Measurements from ENCODE around the gene ELOVL6. TPM values are rescaled to one million over a fixed set of nuclear protein-coding genes. Genes with fewer than 3 reads are reported as not detected.
"Not testable (repeated sequence)": the region's sequence is repeated elsewhere in the genome, so short reads cannot be mapped to it uniquely, and the experiment has no call there.

ELOVL6 gene, protein sequence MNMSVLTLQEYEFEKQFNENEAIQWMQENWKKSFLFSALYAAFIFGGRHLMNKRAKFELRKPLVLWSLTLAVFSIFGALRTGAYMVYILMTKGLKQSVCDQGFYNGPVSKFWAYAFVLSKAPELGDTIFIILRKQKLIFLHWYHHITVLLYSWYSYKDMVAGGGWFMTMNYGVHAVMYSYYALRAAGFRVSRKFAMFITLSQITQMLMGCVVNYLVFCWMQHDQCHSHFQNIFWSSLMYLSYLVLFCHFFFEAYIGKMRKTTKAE
- total RNA-seq = 4.7 TPM
- long read RNA-seq, full-length matches to known transcripts = 6 of 9 reads
- long read RNA-seq, partial matches to known transcripts = 0 of 9 reads
- long read RNA-seq, other reads (novel, unspliced or antisense) = 3 of 9 reads

DNA sequence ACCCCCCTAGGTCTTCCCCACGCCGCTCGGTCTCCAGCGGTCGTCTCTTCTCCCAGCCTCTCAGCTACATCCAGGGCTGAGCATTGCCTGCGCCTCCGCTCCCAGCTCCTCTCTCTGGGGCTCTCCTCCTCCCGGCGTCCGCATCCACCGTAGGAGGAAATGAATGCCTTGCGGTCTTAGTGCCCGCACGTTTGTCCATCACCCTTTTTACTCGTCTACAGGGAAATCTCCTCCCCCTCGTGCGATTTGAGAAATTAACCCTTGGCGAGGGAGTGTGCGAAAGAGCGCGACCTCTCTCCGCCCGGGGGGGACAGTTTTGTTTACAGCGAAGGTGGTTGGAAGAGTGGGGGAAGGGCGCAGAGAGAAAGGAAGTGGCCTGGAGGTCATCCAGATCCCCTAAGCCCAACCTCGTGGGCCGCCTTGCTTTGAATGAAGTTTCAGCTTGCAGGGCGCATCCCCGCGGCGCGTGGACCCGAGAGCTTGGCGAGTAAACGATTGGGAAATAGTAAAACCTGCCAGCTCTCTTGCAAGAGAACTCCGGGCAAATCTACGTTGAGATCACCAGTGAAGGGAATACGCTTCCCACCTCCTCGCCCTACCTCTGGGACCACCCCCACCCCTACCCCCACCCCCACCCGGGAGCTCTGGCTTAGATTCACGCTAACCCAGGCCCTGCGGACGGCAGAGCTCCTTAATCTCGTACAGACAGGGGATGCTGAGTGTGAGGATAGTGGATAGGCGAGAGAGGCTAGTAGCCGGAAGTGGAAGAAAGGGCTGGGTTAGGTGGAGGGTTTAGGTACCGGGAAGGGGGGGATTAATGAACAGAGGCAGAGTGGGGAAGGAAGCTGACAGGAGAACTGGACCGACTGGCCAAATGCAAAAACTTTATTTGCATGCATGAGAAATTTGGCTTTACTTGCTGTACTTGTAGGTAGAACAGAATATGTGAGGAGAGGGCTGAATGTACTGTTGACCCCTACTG is at the start of gene ELOVL6:
ELOVL6 (minus strand) TSS at position 181 of the 982 bp plus-strand sequence. CDS start 280 bp downstream, outside the sequence.
- DNase-seq = peak; percentile 77
- TF ChIP-seq, protein P1, sequence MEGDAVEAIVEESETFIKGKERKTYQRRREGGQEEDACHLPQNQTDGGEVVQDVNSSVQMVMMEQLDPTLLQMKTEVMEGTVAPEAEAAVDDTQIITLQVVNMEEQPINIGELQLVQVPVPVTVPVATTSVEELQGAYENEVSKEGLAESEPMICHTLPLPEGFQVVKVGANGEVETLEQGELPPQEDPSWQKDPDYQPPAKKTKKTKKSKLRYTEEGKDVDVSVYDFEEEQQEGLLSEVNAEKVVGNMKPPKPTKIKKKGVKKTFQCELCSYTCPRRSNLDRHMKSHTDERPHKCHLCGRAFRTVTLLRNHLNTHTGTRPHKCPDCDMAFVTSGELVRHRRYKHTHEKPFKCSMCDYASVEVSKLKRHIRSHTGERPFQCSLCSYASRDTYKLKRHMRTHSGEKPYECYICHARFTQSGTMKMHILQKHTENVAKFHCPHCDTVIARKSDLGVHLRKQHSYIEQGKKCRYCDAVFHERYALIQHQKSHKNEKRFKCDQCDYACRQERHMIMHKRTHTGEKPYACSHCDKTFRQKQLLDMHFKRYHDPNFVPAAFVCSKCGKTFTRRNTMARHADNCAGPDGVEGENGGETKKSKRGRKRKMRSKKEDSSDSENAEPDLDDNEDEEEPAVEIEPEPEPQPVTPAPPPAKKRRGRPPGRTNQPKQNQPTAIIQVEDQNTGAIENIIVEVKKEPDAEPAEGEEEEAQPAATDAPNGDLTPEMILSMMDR (IDR thresholded peaks at IDR 0.05) = no peak
- Histone ChIP-seq H3K27ac (peak within 1 kb of the TSS; percentile 86), H3K9me3 (no peaks in the 10 kb centered on the region), H3K27me3 (no peaks in the 10 kb centered on the region), H3K4me1 (peaks cover 10% of the 10 kb centered on the region), H3K36me3 (no peaks in the 10 kb centered on the region), H3K4me3 (peak within 1 kb of the TSS; percentile 74)
- intact Hi-C loops (cut with DNase I) = no loop called here
- ATAC-seq = peak; percentile 43

DNA sequence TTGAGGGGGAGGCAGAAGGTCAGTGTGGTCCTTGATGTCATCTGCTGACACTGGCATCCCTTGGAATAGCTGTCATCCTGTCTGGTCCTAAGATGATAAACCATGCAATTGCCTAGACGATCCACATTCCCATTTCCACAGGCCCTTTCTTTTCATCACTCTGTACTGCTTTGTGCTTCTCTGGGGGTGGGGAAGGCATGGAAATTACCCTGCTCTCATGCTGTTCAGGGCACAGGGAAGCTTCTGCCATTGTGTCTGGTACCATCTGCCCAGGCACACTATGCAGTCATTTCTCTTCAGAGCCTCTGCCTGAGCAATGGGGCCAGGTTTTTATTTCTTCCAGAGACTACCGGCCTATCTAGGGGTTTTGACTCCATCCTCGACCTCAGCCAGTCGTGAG is 49.7 kb upstream of the ELOVL6 start:
- no peak for DNase-seq
- no peak for ATAC-seq
- no peaks in the 10 kb centered on the region for H3K4me1 ChIP-seq
- H3K36me3 ChIP-seq = no peaks in the 10 kb centered on the region
- TF ChIP-seq, protein P1 (IDR thresholded peaks at IDR 0.05) = no peak
- H3K4me3 ChIP-seq = no peak overlapping the region
- H3K9me3 ChIP-seq = no peaks in the 10 kb centered on the region
- intact Hi-C loops (cut with DNase I) = no loop called here
- no peak overlapping the region for H3K27ac ChIP-seq
- H3K27me3 ChIP-seq = no peaks in the 10 kb centered on the region

DNA sequence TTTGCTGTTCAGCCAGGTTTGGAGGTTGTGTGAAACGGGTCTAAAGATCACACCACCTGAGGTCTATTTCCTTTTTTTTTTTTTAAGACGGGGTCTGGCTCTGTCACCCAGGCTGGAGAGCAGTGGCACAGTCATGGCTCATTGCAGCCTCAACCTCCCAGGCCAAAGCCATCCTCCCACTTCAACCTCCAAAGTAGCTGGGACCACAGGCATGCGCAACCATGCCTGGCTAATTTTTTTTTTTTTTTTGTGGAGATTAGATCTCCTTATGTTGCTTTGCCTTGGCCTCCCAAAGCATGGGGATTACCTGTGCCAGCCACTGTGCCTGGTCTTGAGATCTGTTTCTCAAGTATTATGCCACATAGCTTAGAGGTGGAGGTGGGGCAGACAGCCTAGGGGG is 49.2 kb upstream of the ELOVL6 start:
- Histone ChIP-seq H3K27ac (no peak overlapping the region), H3K4me3 (no peak overlapping the region), H3K9me3 (no peaks in the 10 kb centered on the region), H3K36me3 (no peaks in the 10 kb centered on the region), H3K27me3 (no peaks in the 10 kb centered on the region), H3K4me1 (no peaks in the 10 kb centered on the region)
- ATAC-seq (no peak), DNase-seq (no peak)
- TF ChIP-seq, protein P1 (IDR thresholded peaks at IDR 0.05) = no peak
- intact Hi-C loops (cut with DNase I) = no loop called here

DNA sequence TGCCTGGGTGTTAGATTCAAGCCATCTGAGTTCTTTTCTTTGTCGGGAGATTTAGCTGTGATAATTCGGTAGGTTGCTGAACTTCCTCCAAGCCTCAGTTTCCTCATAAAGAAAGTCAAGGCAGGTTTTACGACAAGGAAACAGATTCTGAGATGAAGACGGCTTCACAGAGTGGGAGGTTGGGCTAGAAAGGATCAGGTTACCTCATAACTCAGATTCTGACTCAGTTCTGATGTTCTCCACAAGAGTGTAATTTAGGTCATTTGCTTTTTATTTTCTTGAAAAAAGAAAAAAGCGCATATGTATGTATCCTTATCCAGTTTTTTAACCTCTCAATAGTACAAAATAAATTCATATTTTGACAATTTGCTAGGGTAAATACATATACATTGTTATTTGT is 47.2 kb upstream of the ELOVL6 start:
- H3K4me1 ChIP-seq = no peaks in the 10 kb centered on the region
- no peaks in the 10 kb centered on the region for H3K36me3 ChIP-seq
- intact Hi-C loops (cut with DNase I) = no loop called here
- H3K27me3 ChIP-seq = no peaks in the 10 kb centered on the region
- no peak overlapping the region for H3K4me3 ChIP-seq
- no peak for ATAC-seq
- H3K9me3 ChIP-seq = no peaks in the 10 kb centered on the region
- DNase-seq = no peak
- no peak overlapping the region for H3K27ac ChIP-seq
- TF ChIP-seq, protein P1 (IDR thresholded peaks at IDR 0.05) = no peak

DNA sequence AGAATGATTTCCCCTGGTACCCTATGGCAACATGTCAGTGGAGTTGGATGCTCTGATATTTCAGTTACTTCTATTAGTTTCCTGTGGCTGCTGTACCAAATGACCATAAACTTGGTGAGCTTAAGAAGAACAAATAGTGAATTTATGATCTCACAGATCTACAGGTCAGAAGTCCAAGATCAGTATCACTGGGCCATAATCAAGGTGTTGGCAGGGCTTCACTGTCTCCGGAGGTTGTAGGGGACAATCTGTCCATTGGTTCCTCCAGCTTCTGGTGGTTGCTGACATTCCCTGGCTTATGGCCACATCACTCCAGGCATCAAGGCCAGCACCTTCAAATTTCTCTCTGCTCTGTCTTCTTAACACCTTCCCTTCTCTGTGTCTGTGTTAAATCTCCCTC is 37.9 kb upstream of the ELOVL6 start:
- H3K27ac ChIP-seq = no peak overlapping the region
- no peak overlapping the region for H3K4me3 ChIP-seq
- TF ChIP-seq, protein P1 (IDR thresholded peaks at IDR 0.05) = no peak
- H3K9me3 ChIP-seq = no peaks in the 10 kb centered on the region
- DNase-seq = no peak
- H3K27me3 ChIP-seq = no peaks in the 10 kb centered on the region
- intact Hi-C loops (cut with DNase I) = no loop called here
- no peaks in the 10 kb centered on the region for H3K36me3 ChIP-seq
- H3K4me1 ChIP-seq = no peaks in the 10 kb centered on the region
- no peak for ATAC-seq

DNA sequence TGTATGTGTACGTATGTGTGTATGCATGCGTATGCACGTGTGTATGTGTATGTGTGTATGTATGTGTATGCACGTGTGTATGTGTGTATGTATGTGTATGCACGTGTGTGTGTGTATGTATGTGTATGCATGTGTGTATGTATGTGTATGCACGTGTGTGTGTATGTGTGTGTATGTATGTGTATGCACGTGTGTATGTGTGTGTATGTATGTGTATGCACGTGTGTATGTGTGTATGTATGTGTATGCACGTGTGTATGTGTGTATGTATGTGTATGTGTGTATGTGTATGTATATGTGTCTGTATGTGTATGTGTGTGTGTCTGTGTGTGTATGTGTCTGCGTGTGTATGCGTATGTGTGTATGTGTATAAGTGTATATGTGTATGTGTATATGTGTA is 35.2 kb upstream of the ELOVL6 start:
- H3K4me3 ChIP-seq; H3K4me1 ChIP-seq; H3K27ac ChIP-seq; H3K36me3 ChIP-seq; H3K27me3 ChIP-seq; ATAC-seq; DNase-seq; H3K9me3 ChIP-seq; intact Hi-C loops (cut with DNase I): not testable (repeated sequence)

All from upper lobe of right lung (tissue), 1 donor.